NB4 (cell line): ENCODE results near the gene DENND1A.

Experiments used
- POLR2A ChIP-seq: IDR thresholded peaks from 2 replicates; pipeline ENCODE4 v1.6.1; 2011; ENCODE audit warnings: mild to moderate bottlenecking; ENCODE audit not compliant: insufficient read length; ENCODE audit errors: extremely low read depth
- TF ChIP-seq, protein P1 (sequence below): IDR thresholded peaks from one replicate; pipeline ENCODE4 v1.5.1; 2012; ENCODE audit warnings: low read depth, low read length
- TF ChIP-seq, protein P2 (sequence below): IDR thresholded peaks from 2 replicates; pipeline ENCODE4 v1.6.1; 2011; ENCODE audit warnings: low read depth, low read length

- TF ChIP-seq POLR2A = no peak
- TF ChIP-seq, protein P1, sequence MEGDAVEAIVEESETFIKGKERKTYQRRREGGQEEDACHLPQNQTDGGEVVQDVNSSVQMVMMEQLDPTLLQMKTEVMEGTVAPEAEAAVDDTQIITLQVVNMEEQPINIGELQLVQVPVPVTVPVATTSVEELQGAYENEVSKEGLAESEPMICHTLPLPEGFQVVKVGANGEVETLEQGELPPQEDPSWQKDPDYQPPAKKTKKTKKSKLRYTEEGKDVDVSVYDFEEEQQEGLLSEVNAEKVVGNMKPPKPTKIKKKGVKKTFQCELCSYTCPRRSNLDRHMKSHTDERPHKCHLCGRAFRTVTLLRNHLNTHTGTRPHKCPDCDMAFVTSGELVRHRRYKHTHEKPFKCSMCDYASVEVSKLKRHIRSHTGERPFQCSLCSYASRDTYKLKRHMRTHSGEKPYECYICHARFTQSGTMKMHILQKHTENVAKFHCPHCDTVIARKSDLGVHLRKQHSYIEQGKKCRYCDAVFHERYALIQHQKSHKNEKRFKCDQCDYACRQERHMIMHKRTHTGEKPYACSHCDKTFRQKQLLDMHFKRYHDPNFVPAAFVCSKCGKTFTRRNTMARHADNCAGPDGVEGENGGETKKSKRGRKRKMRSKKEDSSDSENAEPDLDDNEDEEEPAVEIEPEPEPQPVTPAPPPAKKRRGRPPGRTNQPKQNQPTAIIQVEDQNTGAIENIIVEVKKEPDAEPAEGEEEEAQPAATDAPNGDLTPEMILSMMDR = no peak
- TF ChIP-seq, protein P2, sequence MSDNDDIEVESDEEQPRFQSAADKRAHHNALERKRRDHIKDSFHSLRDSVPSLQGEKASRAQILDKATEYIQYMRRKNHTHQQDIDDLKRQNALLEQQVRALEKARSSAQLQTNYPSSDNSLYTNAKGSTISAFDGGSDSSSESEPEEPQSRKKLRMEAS = no peak
Measured at GRCh38 chr9:123421801-123422455, 508.0 kb downstream of the DENND1A start.
